Naive thymus-derived CD4-positive, alpha-beta T cell (primary cell): Measurements from ENCODE around the gene CD93. TPM values are rescaled to one million over a fixed set of nuclear protein-coding genes. Genes with fewer than 3 reads are reported as not detected.

Experiments
- ATAC-seq: fragments of 150-1000 bp; cut with Tn5 transposase; 2 replicates; pipeline ENCODE4 v1.10.0; 2021; ENCODE audit warnings: mild to moderate bottlenecking, moderate library complexity
- CTCF ChIA-PET: fragments of 350-600 bp; sonication (Branson Sonifier 250); formaldehyde crosslinking; loops from one replicate; lab custom pipeline; 2021; ENCODE audit warnings: antibody characterized with exemption; lab: Charles Lee
- POLR2A ChIA-PET: fragments of 350-600 bp; sonication (Branson Sonifier 250); formaldehyde crosslinking; loops from one replicate; lab custom pipeline; 2021; ENCODE audit warnings: antibody characterized with exemption, inconsistent platforms; lab: Charles Lee
- DNase-seq, 9 donors: peaks; one replicate each; pipeline versions ENCODE4 v3.0.0 to v3.0.0-alpha.2; 2020 to 2022; ENCODE audit warnings: mixed read lengths in 1 of 9
- H3K27ac ChIP-seq: one replicate; pipeline ENCODE4 v1.7.0; 2013; ENCODE audit warnings: mild to moderate bottlenecking, low read depth, low read length, moderate library complexity
- H3K27me3 ChIP-seq, 2 donors: one replicate each; pipeline ENCODE4 v1.7.0; 2013; ENCODE audit warnings: low read length in 2 of 2, mild to moderate bottlenecking in 2 of 2, moderate library complexity in 2 of 2; ENCODE audit not compliant: control insufficient read depth in 2 of 2, insufficient read depth in 2 of 2
- H3K36me3 ChIP-seq, 3 experiments: 1 replicate in 2 of 3; 2 replicates in 1 of 3; pipeline ENCODE4 v1.7.0; 2013; ENCODE audit warnings: low read length in 3 of 3, mild to moderate bottlenecking in 3 of 3, moderate library complexity in 1 of 3; ENCODE audit not compliant: insufficient read depth in 3 of 3, control insufficient read depth in 2 of 3
- H3K4me1 ChIP-seq, 2 donors: one replicate each; pipeline ENCODE4 v1.7.0; 2013; ENCODE audit warnings: low read length in 2 of 2, mild to moderate bottlenecking in 2 of 2, moderate library complexity in 1 of 2; ENCODE audit not compliant: control insufficient read depth in 2 of 2, insufficient read depth in 2 of 2
- H3K4me3 ChIP-seq: 2 replicates; pipeline ENCODE4 v1.7.0; 2013; ENCODE audit warnings: mild to moderate bottlenecking, low read length
- H3K9me3 ChIP-seq, 3 experiments: 1 replicate in 2 of 3; 2 replicates in 1 of 3; pipeline ENCODE4 v1.7.0; 2013; ENCODE audit warnings: low read length in 3 of 3; ENCODE audit not compliant: control insufficient read depth in 2 of 3
- H3K27ac Mint-ChIP-seq, 9 donors: one replicate each; pipeline ENCODE4 v1.8.0; 2020 to 2022; ENCODE audit warnings: mixed read lengths in 9 of 9, mild to moderate bottlenecking in 8 of 9, moderate library complexity in 5 of 9, inconsistent platforms in 2 of 9
- H3K27me3 Mint-ChIP-seq, 5 donors: one replicate each; pipeline ENCODE4 v1.8.0; 2021 to 2022; ENCODE audit warnings: mixed read lengths in 5 of 5, mild to moderate bottlenecking in 1 of 5
- H3K36me3 Mint-ChIP-seq, 5 donors: one replicate each; pipeline ENCODE4 v1.8.0; 2020 to 2022; ENCODE audit warnings: mixed read lengths in 5 of 5, mild to moderate bottlenecking in 3 of 5, inconsistent platforms in 1 of 5
- H3K4me1 Mint-ChIP-seq, 7 donors: one replicate each; pipeline ENCODE4 v1.8.0; 2020 to 2022; ENCODE audit warnings: mixed read lengths in 7 of 7, mild to moderate bottlenecking in 3 of 7, inconsistent platforms in 1 of 7
- H3K4me3 Mint-ChIP-seq, 10 donors: one replicate each; pipeline ENCODE4 v1.8.0; 2020 to 2022; ENCODE audit warnings: mild to moderate bottlenecking in 10 of 10, mixed read lengths in 10 of 10, moderate library complexity in 6 of 10, inconsistent platforms in 2 of 10
- H3K9me3 Mint-ChIP-seq, 11 donors: one replicate each; pipeline ENCODE4 v1.8.0; 2020 to 2022; ENCODE audit warnings: mixed read lengths in 11 of 11, mild to moderate bottlenecking in 4 of 11, inconsistent platforms in 1 of 11, moderate library complexity in 1 of 11
- intact Hi-C, 2 donors: fragments of 100-400 bp; cut with micrococcal nuclease; formaldehyde crosslinking; loops; one replicate each; pipeline ENCODE4 v1.15.1; 2023
- polyA plus RNA-seq, 2 donors: library from polyadenylated mRNA; unstranded; fragments of 300-500 nt; fragmentation: Illumina TruSeq; gene quantifications; one replicate each; pipeline ENCODE4 v1.2.3, GENCODE V29; 2021
- total RNA-seq, 6 experiments: library from RNA in 5 of 6; stranded (reverse) in 5 of 6; gene quantifications; 1 replicate in 5 of 6; 2 replicates in 1 of 6; pipeline ENCODE4 v1.2.3 and lab custom pipeline; 2021 to 2026

CD93 gene
- total and polyA plus RNA-seq, 7 experiments from 2014 or later, result 0.02 to 61.2 (median 2.6) TPM; not detected in 1

DNA sequence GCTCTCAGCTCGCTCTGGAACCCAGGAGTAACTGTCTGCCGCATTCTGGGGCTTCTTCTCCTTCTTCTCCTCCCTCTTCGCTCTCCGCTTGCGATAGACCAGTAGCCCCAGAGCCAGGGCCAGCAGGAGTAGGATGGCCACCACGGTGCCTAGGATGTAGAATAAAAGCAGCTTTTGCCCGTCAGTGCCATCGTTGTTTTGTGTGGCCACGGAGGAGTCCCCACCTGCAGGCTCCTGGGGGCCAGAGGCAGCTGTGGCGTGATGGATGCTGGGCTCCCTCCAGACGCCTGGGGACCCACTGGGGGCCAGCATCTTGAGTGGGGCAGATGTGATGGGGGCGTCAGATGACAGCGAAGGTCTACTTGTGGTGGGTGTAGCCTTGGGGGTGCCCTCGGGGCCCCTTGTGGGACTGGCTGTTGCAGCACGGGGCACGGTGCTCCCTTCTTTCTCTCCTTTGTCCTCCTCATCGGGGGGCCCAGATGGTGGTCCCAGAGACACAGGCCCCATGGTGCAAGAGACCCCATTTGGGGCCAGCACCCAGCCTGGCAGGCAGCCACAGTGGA lies 1.8 kb downstream of the CD93 start:
- Histone ChIP-seq H3K4me3 (no peak overlapping the region), H3K27ac (no peak overlapping the region), H3K36me3 (no peaks in the 10 kb centered on the region), H3K4me1 (no peaks in the 10 kb centered on the region), H3K27me3 (no peaks in the 10 kb centered on the region), H3K9me3 (no peaks in the 10 kb centered on the region)
- H3K9me3 Mint-ChIP-seq, result peaks cover 0 to 1% (median 0%) of the 10 kb centered on the region in 11 donors
- POLR2A ChIA-PET, result no interaction called here
- H3K27ac Mint-ChIP-seq, result peak overlapping the region in 1 of 9 donors; percentile 14
- H3K4me3 Mint-ChIP-seq, result peak overlapping the region in 2 of 10 donors; percentile 9 to 29
- CTCF ChIA-PET, result no interaction called here
- ATAC-seq (no peak), DNase-seq (no peak)
- H3K27me3 Mint-ChIP-seq, result peaks cover 0 to 14% (median 0%) of the 10 kb centered on the region in 5 donors
- H3K36me3 Mint-ChIP-seq, result no peaks in the 10 kb centered on the region
- intact Hi-C loops, result loop anchor here in 1 of 2 donors (10.0 kb wide), 1 partner anchor 70 kb away; no protein-coding TSS in a partner anchor
- peaks cover 0 to 31% (median 6%) of the 10 kb centered on the region in 7 donors for H3K4me1 Mint-ChIP-seq

DNA sequence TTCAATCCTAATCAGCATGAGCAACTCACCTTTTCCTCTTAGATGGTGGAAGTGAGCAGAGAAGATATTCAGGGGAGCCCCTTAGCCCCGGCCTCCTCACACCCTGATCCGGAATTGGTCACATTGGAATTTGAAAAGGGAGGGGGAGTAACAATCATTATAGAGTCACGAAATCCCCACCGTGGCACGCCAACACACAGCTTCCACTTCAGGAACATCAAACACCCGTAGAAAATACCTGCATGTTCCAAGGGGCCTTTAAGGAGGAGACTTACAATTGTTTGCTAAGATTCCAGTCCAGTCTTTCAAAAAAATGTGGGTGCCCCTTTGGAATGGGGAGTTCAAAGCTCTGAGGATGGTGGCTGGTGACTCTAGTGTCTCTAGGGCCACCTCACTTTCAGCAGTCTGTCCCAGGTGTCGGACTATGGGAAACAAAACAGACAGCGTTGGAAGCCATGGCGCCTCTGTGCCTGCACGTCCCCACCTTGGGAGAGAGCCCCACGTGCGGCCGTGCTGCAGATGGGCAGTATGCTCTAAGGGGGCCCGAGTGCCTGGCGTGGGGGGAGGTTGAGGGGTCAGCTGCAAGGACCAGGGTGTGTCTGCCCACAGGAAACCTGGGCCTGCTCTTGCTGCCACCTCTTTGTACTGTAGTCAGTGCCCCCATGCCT lies 2.4 kb downstream of the CD93 start:
- peaks cover 0 to 1% (median 0%) of the 10 kb centered on the region in 11 donors for H3K9me3 Mint-ChIP-seq
- POLR2A ChIA-PET, result no interaction called here
- Histone ChIP-seq H3K4me1 (no peaks in the 10 kb centered on the region), H3K4me3 (no peak overlapping the region), H3K27me3 (no peaks in the 10 kb centered on the region), H3K27ac (no peak overlapping the region), H3K36me3 (no peaks in the 10 kb centered on the region), H3K9me3 (no peaks in the 10 kb centered on the region)
- H3K4me3 Mint-ChIP-seq, result peak overlapping the region in 1 of 10 donors; percentile 41
- ATAC-seq, result no peak
- no peak for DNase-seq
- intact Hi-C loops, result loop anchor here in 1 of 2 donors (10.0 kb wide), 1 partner anchor 71 kb away; no protein-coding TSS in a partner anchor
- H3K27ac Mint-ChIP-seq, result no peak overlapping the region
- no peaks in the 10 kb centered on the region for H3K36me3 Mint-ChIP-seq
- CTCF ChIA-PET, result no interaction called here
- H3K27me3 Mint-ChIP-seq, result peaks cover 0 to 14% (median 0%) of the 10 kb centered on the region in 5 donors
- H3K4me1 Mint-ChIP-seq, result peaks cover 0 to 31% (median 6%) of the 10 kb centered on the region in 7 donors

DNA sequence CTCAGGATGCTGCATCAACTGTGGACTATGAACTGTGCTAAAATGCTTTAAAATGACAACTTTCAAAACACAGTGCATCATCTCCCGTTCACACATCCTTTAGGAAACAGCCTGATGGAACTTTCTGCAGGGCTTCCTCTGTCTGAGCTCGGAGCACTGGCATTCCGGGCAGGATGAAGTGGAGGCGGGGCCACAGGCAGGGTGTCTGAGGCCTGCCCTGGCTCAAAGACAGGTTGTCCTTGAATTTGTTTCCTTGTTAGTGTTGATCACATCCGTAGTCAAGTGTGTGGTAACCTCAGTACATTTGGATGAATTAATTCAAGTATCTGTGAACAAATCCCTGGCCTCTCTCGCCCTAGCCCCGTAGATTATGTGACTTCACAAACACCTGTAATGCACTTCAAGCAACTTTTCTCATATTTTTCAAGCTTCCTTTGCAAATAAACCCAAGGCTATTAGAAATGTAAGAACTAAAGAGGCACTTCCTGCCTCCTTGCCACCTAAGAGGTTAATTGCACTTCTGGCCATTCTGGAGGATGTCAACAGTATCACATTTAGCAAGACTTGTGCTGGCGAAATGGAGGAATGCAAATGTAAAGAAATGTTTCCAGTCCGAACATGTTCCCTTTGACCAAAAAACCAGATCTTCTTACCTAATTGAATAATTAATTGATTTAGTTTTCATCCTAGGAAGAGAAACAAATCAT lies 3.1 kb downstream of the CD93 start:
- intact Hi-C loops, result loop anchor here in 1 of 2 donors (10.0 kb wide), 1 partner anchor 72 kb away; no protein-coding TSS in a partner anchor
- H3K27me3 Mint-ChIP-seq, result peaks cover 0 to 13% (median 0%) of the 10 kb centered on the region in 5 donors
- peak overlapping the region in 1 of 9 donors; percentile 24 for H3K27ac Mint-ChIP-seq
- no peaks in the 10 kb centered on the region for H3K4me1 ChIP-seq
- peaks cover 0 to 31% (median 6%) of the 10 kb centered on the region in 7 donors for H3K4me1 Mint-ChIP-seq
- no peak overlapping the region for H3K27ac ChIP-seq
- CTCF ChIA-PET, result no interaction called here
- H3K36me3 ChIP-seq, result no peaks in the 10 kb centered on the region
- POLR2A ChIA-PET, result no interaction called here
- no peak for DNase-seq
- H3K4me3 ChIP-seq, result no peak overlapping the region
- peaks cover 0 to 1% (median 0%) of the 10 kb centered on the region in 11 donors for H3K9me3 Mint-ChIP-seq
- no peak for ATAC-seq
- H3K36me3 Mint-ChIP-seq, result no peaks in the 10 kb centered on the region
- H3K4me3 Mint-ChIP-seq, result peak overlapping the region in 1 of 10 donors; percentile 41
- H3K9me3 ChIP-seq, result no peaks in the 10 kb centered on the region
- H3K27me3 ChIP-seq, result no peaks in the 10 kb centered on the region

DNA sequence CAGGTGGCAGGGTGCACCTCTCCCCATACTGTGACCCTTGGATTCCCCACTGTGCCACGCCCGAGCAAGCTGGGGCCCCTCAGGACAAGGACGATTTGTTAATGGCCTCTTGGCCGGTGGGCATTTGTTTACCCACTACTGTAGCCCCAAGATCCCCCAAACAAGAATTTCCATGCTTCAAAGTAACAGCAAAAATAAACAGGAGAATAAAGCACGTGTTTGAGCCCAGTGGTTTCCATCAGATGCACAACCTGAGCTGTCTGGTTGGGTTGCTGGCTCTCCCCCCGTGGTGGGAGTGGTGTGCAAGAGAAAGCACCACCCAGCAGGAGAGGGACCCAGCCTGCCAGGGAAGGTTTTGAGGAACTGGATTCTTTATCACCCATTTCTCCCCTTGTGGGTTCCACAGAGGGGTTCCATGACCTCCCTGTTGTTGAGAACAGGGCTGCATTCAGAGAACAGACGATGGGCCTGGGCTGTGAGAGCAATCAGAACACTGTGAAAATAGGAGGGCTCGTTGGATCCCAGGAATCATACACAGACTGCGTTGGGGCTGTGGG lies 4.8 kb downstream of the CD93 start:
- no peaks in the 10 kb centered on the region for H3K9me3 ChIP-seq
- ChIA-PET POLR2A (no interaction called here), CTCF (interaction anchor here (0.6 kb wide), 1 partner anchor 538 kb away, joined by 3 read pairs; no protein-coding TSS in a partner anchor)
- H3K36me3 ChIP-seq, result no peaks in the 10 kb centered on the region
- DNase-seq (no peak), ATAC-seq (no peak)
- peaks cover 0 to 16% (median under 1%) of the 10 kb centered on the region in 7 donors for H3K4me1 Mint-ChIP-seq
- intact Hi-C loops, result loop anchor here in 1 of 2 donors (10.0 kb wide), 1 partner anchor 73 kb away; no protein-coding TSS in a partner anchor
- H3K36me3 Mint-ChIP-seq, result no peaks in the 10 kb centered on the region
- no peak overlapping the region for H3K27ac Mint-ChIP-seq
- H3K4me3 ChIP-seq, result no peak overlapping the region
- H3K27me3 ChIP-seq, result no peaks in the 10 kb centered on the region
- H3K27me3 Mint-ChIP-seq, result peaks cover 0 to 12% (median 4%) of the 10 kb centered on the region in 5 donors
- no peak overlapping the region for H3K27ac ChIP-seq
- no peaks in the 10 kb centered on the region for H3K9me3 Mint-ChIP-seq
- no peak overlapping the region for H3K4me3 Mint-ChIP-seq
- H3K4me1 ChIP-seq, result no peaks in the 10 kb centered on the region

DNA sequence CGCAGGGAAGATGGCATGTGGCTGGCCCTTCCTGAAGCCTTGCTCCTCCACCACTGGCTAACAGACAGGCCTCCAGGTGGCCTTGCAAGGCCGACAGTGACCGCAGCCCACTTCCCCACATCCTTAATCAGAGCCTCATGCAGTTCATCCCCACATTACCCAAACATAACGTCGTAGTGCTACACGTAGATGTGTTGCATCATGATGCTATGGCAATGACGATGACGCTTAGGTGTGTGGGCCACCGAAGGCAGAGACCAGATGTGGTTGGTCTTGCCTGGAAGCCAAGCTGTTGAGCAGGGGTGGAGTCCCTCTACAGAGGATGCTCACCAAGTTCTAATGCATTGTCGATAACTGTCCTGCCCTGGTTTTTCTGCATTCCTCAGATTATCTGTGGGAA lies 5.6 kb downstream of the CD93 start:
- no peaks in the 10 kb centered on the region for H3K36me3 Mint-ChIP-seq
- CTCF ChIA-PET, result no interaction called here
- no peak overlapping the region for H3K4me3 Mint-ChIP-seq
- POLR2A ChIA-PET, result no interaction called here
- Histone ChIP-seq H3K27ac (no peak overlapping the region), H3K9me3 (no peaks in the 10 kb centered on the region), H3K4me3 (no peak overlapping the region), H3K36me3 (no peaks in the 10 kb centered on the region), H3K4me1 (no peaks in the 10 kb centered on the region), H3K27me3 (no peaks in the 10 kb centered on the region)
- no peak overlapping the region for H3K27ac Mint-ChIP-seq
- ATAC-seq (peak; percentile 49), DNase-seq (no peak)
- H3K9me3 Mint-ChIP-seq, result no peaks in the 10 kb centered on the region
- H3K27me3 Mint-ChIP-seq, result peaks cover 0 to 15% (median 4%) of the 10 kb centered on the region in 5 donors
- H3K4me1 Mint-ChIP-seq, result peaks cover 0 to 14% (median 0%) of the 10 kb centered on the region in 7 donors
- intact Hi-C loops, result loop anchor here in 1 of 2 donors (10.0 kb wide), 1 partner anchor 74 kb away; no protein-coding TSS in a partner anchor

DNA sequence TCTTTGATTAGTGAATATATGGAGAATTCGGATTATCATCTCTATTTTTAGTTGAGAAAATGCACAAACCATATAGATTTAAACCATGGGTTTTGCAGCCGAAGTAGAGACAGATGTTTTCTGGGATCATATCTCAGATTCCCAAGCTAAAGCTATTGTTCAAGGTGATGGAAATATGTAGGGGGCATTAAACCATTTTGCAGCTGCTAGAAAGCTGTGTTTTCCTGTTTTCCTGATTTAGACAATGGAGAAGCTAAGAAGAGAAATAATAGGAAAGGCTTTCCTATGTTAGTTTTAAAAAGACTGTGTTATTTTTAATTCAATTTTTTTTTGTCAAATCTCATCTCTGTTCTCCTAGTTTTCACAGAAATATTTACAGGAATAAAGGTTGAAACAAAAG lies 6.2 kb downstream of the CD93 start:
- Histone ChIP-seq H3K36me3 (no peaks in the 10 kb centered on the region), H3K27ac (no peak overlapping the region), H3K27me3 (no peaks in the 10 kb centered on the region), H3K4me3 (no peak overlapping the region), H3K4me1 (no peaks in the 10 kb centered on the region), H3K9me3 (no peaks in the 10 kb centered on the region)
- ChIA-PET CTCF (no interaction called here), POLR2A (no interaction called here)
- no peak overlapping the region for H3K27ac Mint-ChIP-seq
- H3K4me1 Mint-ChIP-seq, result peaks cover 0 to 14% (median 0%) of the 10 kb centered on the region in 7 donors
- no peaks in the 10 kb centered on the region for H3K9me3 Mint-ChIP-seq
- no peak overlapping the region for H3K4me3 Mint-ChIP-seq
- no peak for DNase-seq
- H3K27me3 Mint-ChIP-seq, result peaks cover 0 to 15% (median 4%) of the 10 kb centered on the region in 5 donors
- no peaks in the 10 kb centered on the region for H3K36me3 Mint-ChIP-seq
- ATAC-seq, result no peak
- intact Hi-C loops, result loop anchor here in 1 of 2 donors (10.0 kb wide), 1 partner anchor 75 kb away; no protein-coding TSS in a partner anchor
